Neural cell (in vitro differentiated cells): ENCODE results near the gene CREBL2. TPM values are rescaled to one million over a fixed set of nuclear protein-coding genes. Genes with fewer than 3 reads are reported as not detected.

Experiments used
- H2AFZ ChIP-seq: fragments of 200-600, 300-800 bp; sonication (generic), shearing (Covaris generic); 2 replicates; pipeline ENCODE4 v1.6.0; 2014; ENCODE audit warnings: low read depth, mild to moderate bottlenecking, antibody characterized with exemption, low read length, moderate library complexity
- H3F3A ChIP-seq: fragments of 200-600 bp; shearing (Covaris generic); 2 replicates; pipeline ENCODE4 v1.6.1; 2016; ENCODE audit warnings: mild to moderate bottlenecking, moderate library complexity, mixed read lengths, antibody characterized with exemption, low read length; ENCODE audit not compliant: insufficient read depth, poor library complexity, severe bottlenecking
- H3K27ac ChIP-seq: fragments of 200-600, 300-800 bp; sonication (generic), shearing (Covaris generic); 2 replicates; pipeline ENCODE4 v1.5.1; 2014; ENCODE audit warnings: mild to moderate bottlenecking, low read length, moderate library complexity
- H3K27me3 ChIP-seq: fragments of 300-800, 200-600 bp; sonication (generic), shearing (Covaris generic); 2 replicates; pipeline ENCODE4 v1.6.0; 2014; ENCODE audit warnings: mild to moderate bottlenecking, low read depth, low read length, moderate library complexity; ENCODE audit not compliant: insufficient read depth
- H3K36me3 ChIP-seq: fragments of 300-800, 200-600 bp; sonication (generic), shearing (Covaris generic); 2 replicates; pipeline ENCODE4 v1.5.1; 2014; ENCODE audit warnings: mild to moderate bottlenecking, antibody characterized with exemption, low read length, moderate library complexity; ENCODE audit not compliant: insufficient read depth
- H3K4me2 ChIP-seq: fragments of 300-800, 200-600 bp; sonication (generic), shearing (Covaris generic); 2 replicates; pipeline ENCODE4 v1.6.0; 2014; ENCODE audit warnings: mild to moderate bottlenecking, low read length
- H3K4me3 ChIP-seq: fragments of 300-800, 200-600 bp; sonication (generic), shearing (Covaris generic); 2 replicates; pipeline ENCODE4 v1.5.1; 2014; ENCODE audit warnings: mild to moderate bottlenecking, low read length, moderate library complexity
- H3K79me2 ChIP-seq: fragments of 200-600 bp; shearing (Covaris generic); replicated peaks from 2 replicates; pipeline ENCODE4 v1.6.0; 2014; ENCODE audit warnings: mild to moderate bottlenecking, low read length, moderate library complexity; ENCODE audit not compliant: insufficient read depth
- H3K9ac ChIP-seq: fragments of 300-800, 200-600 bp; sonication (generic), shearing (Covaris generic); 2 replicates; pipeline ENCODE4 v1.6.1; 2016; ENCODE audit warnings: mild to moderate bottlenecking, low read length, mixed read lengths
- H3K9me2 ChIP-seq: fragments of 200-600 bp; shearing (Covaris generic); 2 replicates; pipeline ENCODE4 v1.6.1; 2016; ENCODE audit warnings: mild to moderate bottlenecking, low read length, mixed read lengths; ENCODE audit not compliant: insufficient read depth
- H3K9me3 ChIP-seq: fragments of 200-600, 300-800 bp; sonication (generic), shearing (Covaris generic); 2 replicates; pipeline ENCODE4 v1.6.1; 2016; ENCODE audit warnings: mild to moderate bottlenecking, mixed run types, low read length, moderate library complexity, mixed read lengths
- H4K20me1 ChIP-seq: fragments of 200-600 bp; shearing (Covaris generic); 2 replicates; pipeline ENCODE4 v1.6.1; 2016; ENCODE audit warnings: mild to moderate bottlenecking, mixed run types; ENCODE audit not compliant: insufficient read depth
- EP300 ChIP-seq: fragments of 450-650 bp; conservative IDR thresholded peaks from 2 replicates; pipeline ENCODE4 v1.6.1; 2014; ENCODE audit warnings: antibody characterized with exemption, mild to moderate bottlenecking, moderate library complexity; ENCODE audit not compliant: poor library complexity, severe bottlenecking
- EZH2 ChIP-seq: fragments of 200-600, 300-800 bp; shearing (Covaris generic), sonication (generic); IDR thresholded peaks from 2 replicates; pipeline ENCODE4 v1.6.1; 2014; ENCODE audit warnings: antibody characterized with exemption, low read length, borderline replicate concordance, mild to moderate bottlenecking; ENCODE audit not compliant: insufficient read depth, poor library complexity, severe bottlenecking
- MXI1 ChIP-seq: fragments of 450-650 bp; conservative IDR thresholded peaks from 2 replicates; pipeline ENCODE4 v1.6.1; 2014; ENCODE audit warnings: antibody characterized with exemption, mild to moderate bottlenecking; ENCODE audit not compliant: poor library complexity, severe bottlenecking
- POLR2AphosphoS5 ChIP-seq: IDR thresholded peaks from 2 replicates; pipeline ENCODE4 v1.6.1; 2012
- RAD21 ChIP-seq: fragments of 450-650 bp; conservative IDR thresholded peaks from 2 replicates; pipeline ENCODE4 v1.6.1; 2014; ENCODE audit warnings: antibody characterized with exemption, mild to moderate bottlenecking, moderate library complexity
- REST ChIP-seq: IDR thresholded peaks from 2 replicates; pipeline ENCODE4 v1.6.1; 2012; ENCODE audit warnings: borderline replicate concordance
- SMC3 ChIP-seq: fragments of 450-650 bp; conservative IDR thresholded peaks from 2 replicates; pipeline ENCODE4 v1.6.1; 2014; ENCODE audit warnings: antibody characterized with exemption, mild to moderate bottlenecking, moderate library complexity; ENCODE audit not compliant: poor library complexity
- TAF1 ChIP-seq: IDR thresholded peaks from 2 replicates; pipeline ENCODE4 v1.6.1; 2012; ENCODE audit warnings: low read depth
- polyA plus RNA-seq: library from polyadenylated mRNA; depleted of rRNA; stranded (reverse); fragments of >200 nt; gene quantifications from 2 replicates; pipeline ENCODE4 v1.2.3, GENCODE V29; 2014
- TF ChIP-seq, protein P1 (sequence below): fragments of 450-650 bp; IDR thresholded peaks from 2 replicates; pipeline ENCODE4 v1.5.1; 2014; ENCODE audit warnings: antibody characterized with exemption, mild to moderate bottlenecking, moderate library complexity; ENCODE audit not compliant: poor library complexity, severe bottlenecking

The CREBL2 gene
- polyA plus RNA-seq, 1 donor from 2014 or later = 29.9 TPM

GRCh38 chr12:12691549-12691948 is 79.9 kb downstream of the CREBL2 start:
- TF ChIP-seq MXI1 (no peak), TAF1 (no peak), EP300 (no peak), EZH2 (no peak), SMC3 (no peak), POLR2AphosphoS5 (no peak), REST (no peak), RAD21 (no peak)
- TF ChIP-seq, protein P1, sequence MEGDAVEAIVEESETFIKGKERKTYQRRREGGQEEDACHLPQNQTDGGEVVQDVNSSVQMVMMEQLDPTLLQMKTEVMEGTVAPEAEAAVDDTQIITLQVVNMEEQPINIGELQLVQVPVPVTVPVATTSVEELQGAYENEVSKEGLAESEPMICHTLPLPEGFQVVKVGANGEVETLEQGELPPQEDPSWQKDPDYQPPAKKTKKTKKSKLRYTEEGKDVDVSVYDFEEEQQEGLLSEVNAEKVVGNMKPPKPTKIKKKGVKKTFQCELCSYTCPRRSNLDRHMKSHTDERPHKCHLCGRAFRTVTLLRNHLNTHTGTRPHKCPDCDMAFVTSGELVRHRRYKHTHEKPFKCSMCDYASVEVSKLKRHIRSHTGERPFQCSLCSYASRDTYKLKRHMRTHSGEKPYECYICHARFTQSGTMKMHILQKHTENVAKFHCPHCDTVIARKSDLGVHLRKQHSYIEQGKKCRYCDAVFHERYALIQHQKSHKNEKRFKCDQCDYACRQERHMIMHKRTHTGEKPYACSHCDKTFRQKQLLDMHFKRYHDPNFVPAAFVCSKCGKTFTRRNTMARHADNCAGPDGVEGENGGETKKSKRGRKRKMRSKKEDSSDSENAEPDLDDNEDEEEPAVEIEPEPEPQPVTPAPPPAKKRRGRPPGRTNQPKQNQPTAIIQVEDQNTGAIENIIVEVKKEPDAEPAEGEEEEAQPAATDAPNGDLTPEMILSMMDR = no peak
- Histone ChIP-seq H3F3A (no peaks in the 10 kb centered on the region), H3K27ac (no peak overlapping the region), H3K4me3 (no peak overlapping the region), H3K9ac (no peak overlapping the region), H3K36me3 (no peaks in the 10 kb centered on the region), H3K9me2 (no peaks in the 10 kb centered on the region), H3K4me2 (no peak overlapping the region), H3K79me2 (no peaks in the 10 kb centered on the region), H3K9me3 (no peaks in the 10 kb centered on the region), H3K27me3 (no peaks in the 10 kb centered on the region), H4K20me1 (no peaks in the 10 kb centered on the region), H2AFZ (no peak overlapping the region)

DNA sequence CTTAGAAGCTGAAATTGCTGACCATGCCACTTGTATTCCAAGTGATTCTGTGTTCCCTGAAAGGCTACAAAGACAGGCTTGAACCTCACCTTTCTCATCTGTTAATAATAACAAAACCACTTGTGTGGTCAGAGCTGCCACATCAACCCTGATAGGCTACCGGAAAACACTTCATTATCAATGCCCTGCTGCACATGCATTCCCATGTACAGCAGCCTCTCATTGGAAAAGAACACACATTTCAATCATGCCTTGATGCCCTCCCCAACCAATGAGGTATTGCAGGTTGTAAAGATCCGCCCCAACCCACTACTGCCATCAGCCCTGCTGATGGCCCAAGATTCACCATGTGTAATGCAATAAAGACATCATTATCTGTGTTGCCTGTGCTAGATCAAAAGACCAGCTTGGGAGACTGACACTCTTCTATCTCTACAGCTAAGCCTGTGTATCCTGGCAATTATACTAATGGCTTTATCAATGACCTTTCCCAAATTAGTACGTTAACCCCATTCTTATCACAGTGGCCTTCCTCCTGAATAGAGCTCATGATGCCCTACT is 81.5 kb downstream of the CREBL2 start:
- no peak overlapping the region for H3K9ac ChIP-seq
- H3K9me2 ChIP-seq = no peaks in the 10 kb centered on the region
- H2AFZ ChIP-seq = no peak overlapping the region
- H3K4me2 ChIP-seq = no peak overlapping the region
- no peaks in the 10 kb centered on the region for H3K79me2 ChIP-seq
- H4K20me1 ChIP-seq = no peaks in the 10 kb centered on the region
- no peaks in the 10 kb centered on the region for H3K36me3 ChIP-seq
- no peaks in the 10 kb centered on the region for H3K27me3 ChIP-seq
- H3K4me3 ChIP-seq = no peak overlapping the region
- TF ChIP-seq TAF1 (no peak), MXI1 (no peak), REST (no peak), EP300 (no peak), POLR2AphosphoS5 (no peak)
- H3F3A ChIP-seq = no peaks in the 10 kb centered on the region
- H3K9me3 ChIP-seq = no peaks in the 10 kb centered on the region
- no peak overlapping the region for H3K27ac ChIP-seq

Other genes starting within 250 kb of the CREBL2 start
- gene DUSP16, start 49.0 kb upstream of the CREBL2 start, polyA plus RNA-seq = 39.5 and 42.5 TPM in 2 replicates
- gene GPR19, start 84.3 kb downstream of the CREBL2 start, polyA plus RNA-seq = 44.2 and 53.4 TPM in 2 replicates
- 106 and 107 TPM in 2 replicates for gene CDKN1B, start 105.5 kb downstream of the CREBL2 start, polyA plus RNA-seq
- gene APOLD1, start 173.8 kb downstream of the CREBL2 start, polyA plus RNA-seq = 0.38 and 1.1 TPM in 2 replicates
- gene DDX47, start 201.5 kb downstream of the CREBL2 start, polyA plus RNA-seq = 89.0 and 97.6 TPM in 2 replicates